Hepatocyte (in vitro differentiated cells): ENCODE results near the gene LNX1. TPM values are rescaled to one million over a fixed set of nuclear protein-coding genes. Genes with fewer than 3 reads are reported as not detected.

ENCODE experiments used
- DNase-seq: peaks from one replicate; pipeline ENCODE4 v3.0.0-alpha.2; 2016; ENCODE audit warnings: low spot score
- H2AFZ ChIP-seq: fragments of 200-600 bp; sonication (generic); 2 replicates; pipeline ENCODE4 v1.6.0; 2016; ENCODE audit warnings: antibody characterized with exemption, mild to moderate bottlenecking
- H3K27ac ChIP-seq: fragments of 200-600 bp; sonication (generic); 2 replicates; pipeline ENCODE4 v1.5.1; 2016; ENCODE audit warnings: mild to moderate bottlenecking
- H3K27me3 ChIP-seq: fragments of 200-600 bp; sonication (generic); 2 replicates; pipeline ENCODE4 v1.6.1; 2016
- H3K36me3 ChIP-seq: fragments of 200-600 bp; sonication (generic); replicated peaks from 2 replicates; pipeline ENCODE4 v1.5.1; 2016; ENCODE audit warnings: low read depth; ENCODE audit not compliant: insufficient read depth
- H3K4me1 ChIP-seq: fragments of 200-600 bp; sonication (generic); 2 replicates; pipeline ENCODE4 v1.5.1; 2016; ENCODE audit warnings: mild to moderate bottlenecking, moderate library complexity; ENCODE audit not compliant: insufficient read depth
- H3K4me2 ChIP-seq: fragments of 200-600 bp; sonication (generic); 2 replicates; pipeline ENCODE4 v1.6.0; 2016
- H3K4me3 ChIP-seq: fragments of 200-600 bp; sonication (generic); 2 replicates; pipeline ENCODE4 v1.5.1; 2016; ENCODE audit warnings: mild to moderate bottlenecking
- H3K79me2 ChIP-seq: fragments of 200-600 bp; sonication (generic); 2 replicates; pipeline ENCODE4 v1.6.0; 2017; ENCODE audit warnings: mild to moderate bottlenecking
- H3K9me2 ChIP-seq: fragments of 200-600 bp; sonication (generic); replicated peaks from 2 replicates; pipeline ENCODE4 v1.6.0; 2017; ENCODE audit warnings: mild to moderate bottlenecking; ENCODE audit not compliant: insufficient read depth
- H3K9me3 ChIP-seq: fragments of 200-600 bp; sonication (generic); 2 replicates; pipeline ENCODE4 v1.5.1; 2016; ENCODE audit warnings: low read depth, mild to moderate bottlenecking
- H4K20me1 ChIP-seq: fragments of 200-600 bp; sonication (generic); 2 replicates; pipeline ENCODE4 v1.6.0; 2016; ENCODE audit warnings: mild to moderate bottlenecking; ENCODE audit not compliant: insufficient read depth, poor library complexity, severe bottlenecking
- CTCF ChIP-seq: fragments of 200-600 bp; sonication (generic); IDR thresholded peaks from 2 replicates; pipeline ENCODE4 v1.5.1; 2016; ENCODE audit warnings: antibody characterized with exemption, mild to moderate bottlenecking; ENCODE audit not compliant: poor library complexity
- EZH2 ChIP-seq: fragments of 200-600 bp; sonication (generic); IDR thresholded peaks from 2 replicates; pipeline ENCODE4 v1.6.1; 2016; ENCODE audit warnings: antibody characterized with exemption, mild to moderate bottlenecking, borderline replicate concordance
- EZH2phosphoT487 ChIP-seq: fragments of 200-600 bp; sonication (generic); IDR thresholded peaks from one replicate; pipeline ENCODE4 v1.6.1; 2018; ENCODE audit warnings: antibody characterized with exemption, mild to moderate bottlenecking, low read depth, moderate library complexity; ENCODE audit not compliant: unreplicated experiment, severe bottlenecking
- WGBS: methylation state at CpG from one replicate; pipeline ENCODE4 v1.1.6; 2016; ENCODE audit warnings: low lambda C conversion rate; ENCODE audit errors: missing lambda C conversion rate; 5-methylcytosine and 5-hydroxymethylcytosine counted together
- polyA plus RNA-seq: library from polyadenylated mRNA; unstranded; fragments of >200 nt; fragmentation: Nextera tagmentation; extraction: Ambion mirVana; gene quantifications from 2 replicates; pipeline ENCODE4 v1.2.1, GENCODE V29; 2016
- total RNA-seq: library from RNA; depleted of rRNA; stranded (reverse); fragments of >200 nt; gene quantifications from 2 replicates; pipeline ENCODE4 v1.2.3, GENCODE V29; 2014

The LNX1 gene
- total and polyA plus RNA-seq, 2 experiments from 2014 or later = 8.4 to 16.7 TPM

- Histone ChIP-seq H3K9me3 (no peaks in the 10 kb centered on the region), H4K20me1 (no peaks in the 10 kb centered on the region), H3K4me1 (peaks cover 15% of the 10 kb centered on the region), H3K27ac (no peak overlapping the region), H3K27me3 (no peaks in the 10 kb centered on the region), H3K36me3 (no peaks in the 10 kb centered on the region), H3K79me2 (no peaks in the 10 kb centered on the region), H3K4me3 (no peak overlapping the region), H3K9me2 (no peaks in the 10 kb centered on the region), H2AFZ (no peak overlapping the region), H3K4me2 (no peak overlapping the region)
- TF ChIP-seq EZH2phosphoT487 (no peak), CTCF (no peak), EZH2 (no peak)
- DNase-seq = no peak
These were observed 69.0 kb downstream of the LNX1 start for GRCh38 chr4:53522334-53522733.

- no peak overlapping the region for H3K4me3 ChIP-seq
These were observed 71.2 kb downstream of the LNX1 start for GRCh38 chr4:53520116-53520515.

GRCh38 chr4:53518807-53519206 is 72.5 kb downstream of the LNX1 start:
- Histone ChIP-seq H3K27me3 (no peaks in the 10 kb centered on the region), H3K4me2 (no peak overlapping the region), H4K20me1 (no peaks in the 10 kb centered on the region), H3K4me3 (no peak overlapping the region), H3K9me3 (no peaks in the 10 kb centered on the region), H3K27ac (no peak overlapping the region), H3K79me2 (no peaks in the 10 kb centered on the region), H3K4me1 (peaks cover 7% of the 10 kb centered on the region), H2AFZ (no peak overlapping the region), H3K36me3 (no peaks in the 10 kb centered on the region), H3K9me2 (no peaks in the 10 kb centered on the region)
- DNase-seq = no peak
- TF ChIP-seq EZH2phosphoT487 (no peak), EZH2 (no peak), CTCF (no peak)
- 76% methylated on average over 3 of the region's 3 CpGs for WGBS

More at GRCh38 chr4:53520116-53520515, 71.2 kb downstream of the LNX1 start:
- Histone ChIP-seq H3K27me3 (no peaks in the 10 kb centered on the region), H3K27ac (no peak overlapping the region), H3K4me1 (peaks cover 7% of the 10 kb centered on the region), H3K9me2 (no peaks in the 10 kb centered on the region), H4K20me1 (no peaks in the 10 kb centered on the region), H3K9me3 (no peaks in the 10 kb centered on the region), H3K4me2 (no peak overlapping the region), H2AFZ (no peak overlapping the region), H3K79me2 (no peaks in the 10 kb centered on the region), H3K36me3 (no peaks in the 10 kb centered on the region)
- no peak for DNase-seq
- 42% methylated on average over 6 of the region's 6 CpGs for WGBS
- no peak for TF ChIP-seq EZH2phosphoT487
- TF ChIP-seq EZH2 = no peak
- no peak for TF ChIP-seq CTCF

GRCh38 chr4:53515076-53515475 is 76.2 kb downstream of the LNX1 start:
- Histone ChIP-seq H3K36me3 (no peaks in the 10 kb centered on the region), H4K20me1 (no peaks in the 10 kb centered on the region), H3K9me3 (no peaks in the 10 kb centered on the region), H3K4me2 (no peak overlapping the region), H3K4me1 (peaks cover 3% of the 10 kb centered on the region), H3K27ac (no peak overlapping the region), H2AFZ (no peak overlapping the region), H3K27me3 (no peaks in the 10 kb centered on the region), H3K9me2 (no peaks in the 10 kb centered on the region), H3K79me2 (no peaks in the 10 kb centered on the region), H3K4me3 (no peak overlapping the region)
- TF ChIP-seq EZH2 = no peak
- no peak for DNase-seq
- 95% methylated on average over 4 of the region's 4 CpGs for WGBS
